ENCODE measurements around the gene C1orf198. TPM values are rescaled to one million over a fixed set of nuclear protein-coding genes. Genes with fewer than 3 reads are reported as not detected.

The C1orf198 gene
- total and polyA plus RNA-seq, 2 of the 8 experiments (the other 6 are each of a cell fraction or from before 2014, with no cell fraction given): 30.6 to 45.0 TPM

DNA sequence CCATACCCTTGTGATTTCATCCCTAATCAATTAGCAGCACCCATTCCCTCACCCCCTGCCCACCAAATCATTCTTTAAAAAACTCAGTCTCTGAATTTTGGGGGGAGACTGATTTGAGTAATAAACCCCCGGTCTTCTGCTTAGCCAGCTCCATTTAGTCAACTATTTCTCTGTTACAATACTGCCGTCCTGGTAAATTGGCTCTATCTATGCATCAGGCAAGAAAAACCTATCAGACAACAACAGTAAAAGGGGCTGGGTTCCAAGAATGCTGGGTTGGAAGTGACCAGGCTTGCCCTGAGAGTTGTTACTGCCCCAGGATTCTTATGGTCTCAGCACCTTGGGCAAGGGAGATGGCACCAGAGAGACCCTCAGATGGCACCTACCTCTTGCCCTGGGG is 16.3 kb upstream of the C1orf198 start:
- FAIRE-seq: no peak
- no peaks in the 10 kb centered on the region for H3K79me2 ChIP-seq (ENCODE audit: control insufficient read depth in 1 of 2, insufficient read depth in 2 of 2, low read length in 2 of 2)
- ChIA-PET POLR2A (ENCODE audit: partially characterized antibody) (interaction anchor here (1.3 kb wide), 1 partner anchor 16 kb away, joined by 3 read pairs; no protein-coding TSS in a partner anchor), CTCF (ENCODE audit: partially characterized antibody) (no interaction called here)
- H3K27me3 ChIP-seq (replicated peaks in 1 of 4; ENCODE audit: control insufficient read depth in 3 of 4, extremely low read depth in 1 of 4, insufficient read depth in 3 of 4, low read length in 3 of 4): no peaks in the 10 kb centered on the region; a peak in 1 of 7 replicates
- no peak overlapping the region for H4K8ac ChIP-seq (ENCODE audit: extremely low read depth, insufficient read depth, low read length)
- no peaks in the 10 kb centered on the region for H3K36me3 ChIP-seq (ENCODE audit: control insufficient read depth in 2 of 4, insufficient read depth in 4 of 4, low read length in 3 of 4)
- no peak overlapping the region for H3K4ac ChIP-seq (replicated peaks; ENCODE audit: insufficient read length, low read depth, low read length)
- H3K14ac ChIP-seq (ENCODE audit: insufficient read length): no peak overlapping the region
- no peak overlapping the region for H3K9ac ChIP-seq (replicated peaks in 1 of 4; ENCODE audit: extremely low read depth in 1 of 4, low read depth in 3 of 4, low read length in 3 of 4)
- 83% methylated on average over 2 of the region's 2 CpGs; no CpG with 5 or more reads in 1 of the 2 experiments for WGBS, 2 experiments (ENCODE audit: extremely low coverage in 1 of 2, insufficient coverage in 1 of 2, insufficient read length in 1 of 2, insufficient replicate concordance in 2 of 2, low coverage in 1 of 2, low lambda C conversion rate in 2 of 2, missing lambda C conversion rate in 1 of 2)
- H4K20me1 ChIP-seq (replicated peaks in 1 of 2; ENCODE audit: control insufficient read depth in 1 of 2, insufficient read depth in 2 of 2, low read length in 2 of 2): no peaks in the 10 kb centered on the region
- no peaks in the 10 kb centered on the region; a peak in 1 of 7 replicates for H3K4me1 ChIP-seq (replicated peaks in 1 of 4; ENCODE audit: control insufficient read depth in 3 of 4, insufficient read depth in 4 of 4, low read length in 3 of 4)
- no peak overlapping the region for H4K5ac ChIP-seq (ENCODE audit: insufficient read length, low read depth, low read length)
- no peaks in the 10 kb centered on the region for H3K9me3 ChIP-seq (ENCODE audit: insufficient read depth in 2 of 2, low read depth in 1 of 2, low read length in 1 of 2)
- no peak overlapping the region for H3K4me3 ChIP-seq (ENCODE audit: extremely low read depth in 1 of 4, insufficient read depth in 2 of 4, low read depth in 3 of 4, low read length in 4 of 4)
- H3K4me2 ChIP-seq (ENCODE audit: insufficient read depth in 1 of 2, low read depth in 2 of 2, low read length in 2 of 2): no peak overlapping the region
- no peaks in the 10 kb centered on the region for H3K23me2 ChIP-seq (ENCODE audit: low read depth, low read length)
- no peak overlapping the region for H2AFZ ChIP-seq (ENCODE audit: low read length)
- H2BK12ac ChIP-seq (ENCODE audit: low read depth, low read length): no peak overlapping the region
- no peak overlapping the region for H3K27ac ChIP-seq (ENCODE audit: low read depth, low read length)
- no peak overlapping the region for H2BK5ac ChIP-seq (ENCODE audit: low read depth, low read length)
- H2BK20ac ChIP-seq (ENCODE audit: low read length): no peak overlapping the region
- no peak overlapping the region for H2AK5ac ChIP-seq (ENCODE audit: low read depth, low read length)
- no peak overlapping the region for H3K56ac ChIP-seq (replicated peaks; ENCODE audit: insufficient read length, low read depth, low read length)
- no peak for TF ChIP-seq ZNF274 (IDR thresholded peaks at IDR 0.05; ENCODE audit: borderline replicate concordance, extremely low read depth, low read length)
- no peak for TF ChIP-seq SRF (IDR thresholded peaks at IDR 0.05; ENCODE audit: low read depth, low read length)
- TF ChIP-seq SIN3A (conservative IDR thresholded peaks at IDR 0.05 in 1 of 2, IDR thresholded peaks at IDR 0.05 in 1 of 2; ENCODE audit: low read depth in 1 of 2, low read length in 2 of 2): no peak
- no peak for TF ChIP-seq SIX5 (IDR thresholded peaks at IDR 0.05; ENCODE audit: low read depth, low read length)
- TF ChIP-seq SP2 (IDR thresholded peaks at IDR 0.05; ENCODE audit: low read length): no peak
- no peak for TF ChIP-seq KDM5A (IDR thresholded peaks at IDR 0.05; ENCODE audit: low read length)
- TF ChIP-seq CBX8 (IDR thresholded peaks at IDR 0.05; ENCODE audit: borderline replicate concordance, low read depth, low read length): no peak
- H3K23ac ChIP-seq (ENCODE audit: insufficient read length): no peak overlapping the region
- H3K79me1 ChIP-seq (ENCODE audit: low read depth, low read length): no peaks in the 10 kb centered on the region
- no peak for DNase-seq (ENCODE audit: low read depth in 1 of 2, low spot score in 2 of 2)
- H2BK120ac ChIP-seq (replicated peaks; ENCODE audit: low read depth, low read length): no peak overlapping the region
- H3K18ac ChIP-seq (ENCODE audit: extremely low read depth, low read length): no peak overlapping the region
- no peak overlapping the region for H2BK15ac ChIP-seq (ENCODE audit: low read length)
- no peak overlapping the region for H4K91ac ChIP-seq (replicated peaks; ENCODE audit: insufficient read length, low read length)
